ENCODE data around the gene SLC2A1.

GRCh38 chr1:42886046-42886739 is 72.5 kb downstream of the SLC2A1 start:
- TF ChIP-seq EZH2 (IDR thresholded peaks at IDR 0.05), result no peak
- no peak for TF ChIP-seq POLR2AphosphoS5 (IDR thresholded peaks at IDR 0.05; ENCODE audit: borderline replicate concordance, low read depth, low read length)
- TF ChIP-seq FOXP2 (optimal IDR thresholded peaks at IDR 0.05; ENCODE audit: control extremely low read depth, extremely low read length, insufficient read depth), result no peak
